ENCODE results near the gene KRT3.
"Not testable (repeated sequence)": the region's sequence is repeated elsewhere in the genome, so short reads cannot be mapped to it uniquely, and the experiment has no call there.

The KRT3 gene

DNA sequence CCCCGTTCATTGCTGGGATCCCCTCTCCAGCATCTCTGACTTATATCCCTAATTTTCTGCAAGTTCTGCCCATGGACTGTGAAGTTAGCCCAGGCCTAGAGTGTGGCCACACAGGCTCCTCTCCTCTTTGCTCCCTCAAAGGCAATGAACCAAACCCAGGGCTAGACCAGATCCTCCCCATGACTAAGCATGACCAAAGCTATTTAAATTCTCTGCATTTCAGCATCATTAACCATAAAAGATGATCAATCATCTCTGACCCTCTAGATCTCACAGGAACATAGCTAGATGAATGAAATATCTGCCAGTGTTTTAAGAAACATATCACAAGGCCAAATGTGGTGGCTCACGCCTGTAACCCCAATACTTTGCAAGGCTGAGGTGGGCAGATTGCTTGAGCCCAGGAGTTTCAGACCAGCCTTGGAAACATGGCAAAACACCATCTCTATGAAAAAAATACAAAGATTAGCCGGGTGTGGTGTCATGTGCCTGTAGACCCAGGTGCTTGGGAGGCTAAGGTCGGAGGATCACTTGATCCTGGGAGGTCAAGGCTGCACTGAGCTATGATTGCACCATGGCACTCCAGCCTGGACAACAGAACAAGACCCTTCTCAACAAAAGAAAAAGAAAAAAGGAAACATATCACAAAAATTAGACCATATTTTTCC is 2.2 kb upstream of the KRT3 start:
- Histone ChIP-seq H3K9ac (ENCODE audit: low read length in 5 of 5) (no peak overlapping the region), H3K4me3 (ENCODE audit: low read depth in 1 of 5, low read length in 5 of 5) (no peak overlapping the region), H3K9me3 (ENCODE audit: control insufficient read depth in 5 of 5, low read length in 5 of 5) (no peaks in the 10 kb centered on the region), H3K27me3 (ENCODE audit: control insufficient read depth in 5 of 5, insufficient read depth in 4 of 5, low read length in 5 of 5) (peaks cover 0 to 6% (median 0%) of the 10 kb centered on the region in 5 donors), H3K4me1 (ENCODE audit: control insufficient read depth in 5 of 5, insufficient read depth in 5 of 5, low read length in 5 of 5) (no peaks in the 10 kb centered on the region), H3K27ac (ENCODE audit: low read depth, low read length) (no peak overlapping the region), H3K36me3 (ENCODE audit: control insufficient read depth in 5 of 5, insufficient read depth in 5 of 5, low read length in 5 of 5) (no peaks in the 10 kb centered on the region)

DNA sequence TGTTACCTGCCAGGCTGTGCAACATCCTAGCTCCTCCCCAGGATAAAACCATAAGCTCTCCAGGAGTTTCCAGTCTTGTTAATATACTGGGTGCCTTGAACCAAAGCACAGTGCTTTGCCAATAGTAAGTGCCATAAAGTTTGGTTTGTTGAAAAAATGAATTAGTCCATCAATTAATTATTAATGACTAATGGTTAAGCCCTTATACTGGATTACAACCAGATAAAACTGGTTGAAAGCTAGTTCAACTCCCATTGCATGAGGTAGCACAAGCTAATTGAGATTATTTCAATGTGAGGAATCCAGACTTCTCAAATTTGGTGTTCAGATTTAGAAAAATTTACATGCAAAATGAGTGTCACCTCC is 1.6 kb upstream of the KRT3 start:
- Histone ChIP-seq H3K4me3 (ENCODE audit: low read depth in 1 of 5, low read length in 5 of 5) (no peak overlapping the region), H3K9ac (ENCODE audit: low read length in 5 of 5) (no peak overlapping the region), H3K9me3 (ENCODE audit: control insufficient read depth in 5 of 5, low read length in 5 of 5) (no peaks in the 10 kb centered on the region), H3K4me1 (ENCODE audit: control insufficient read depth in 5 of 5, insufficient read depth in 5 of 5, low read length in 5 of 5) (no peaks in the 10 kb centered on the region), H3K36me3 (ENCODE audit: control insufficient read depth in 5 of 5, insufficient read depth in 5 of 5, low read length in 5 of 5) (no peaks in the 10 kb centered on the region), H3K27ac (ENCODE audit: low read depth, low read length) (no peak overlapping the region), H3K27me3 (ENCODE audit: control insufficient read depth in 5 of 5, insufficient read depth in 4 of 5, low read length in 5 of 5) (peaks cover 0 to 7% (median 0%) of the 10 kb centered on the region in 5 donors)

DNA sequence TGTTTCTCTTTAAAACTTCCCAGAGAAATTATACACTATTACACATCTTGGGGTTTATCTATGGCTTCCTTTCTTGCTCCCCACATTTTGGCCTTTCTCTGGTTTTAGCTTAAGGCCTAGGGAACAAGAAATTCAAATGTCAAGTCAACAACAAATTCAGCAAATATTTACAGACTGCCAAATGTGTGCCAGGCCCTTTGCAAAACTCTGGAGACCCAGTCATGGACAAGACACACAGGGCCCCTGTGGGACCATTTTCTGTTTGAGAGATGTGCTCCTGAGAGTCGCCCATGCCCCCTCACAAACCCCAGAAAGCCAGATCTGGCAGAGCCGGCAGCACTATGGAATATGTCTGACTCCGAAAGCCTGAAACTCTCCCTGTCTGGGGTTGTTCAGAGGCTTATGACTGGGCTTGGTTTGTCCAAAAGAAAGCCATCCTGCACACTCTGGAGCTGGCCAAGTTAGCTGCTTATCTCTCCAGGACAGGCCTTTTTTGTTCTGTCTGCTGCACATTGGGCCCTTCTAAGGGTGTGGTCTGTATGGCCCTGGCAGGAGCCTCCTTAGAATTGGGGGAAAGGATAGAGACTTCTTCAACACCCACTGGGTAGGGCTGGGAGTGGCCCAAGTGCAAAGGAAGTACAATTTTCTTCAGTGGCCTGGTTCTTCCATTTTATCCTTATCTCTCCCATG is 1.1 kb upstream of the KRT3 start:
- H3K27ac ChIP-seq (ENCODE audit: low read depth, low read length) = no peak overlapping the region
- H3K36me3 ChIP-seq (ENCODE audit: control insufficient read depth in 5 of 5, insufficient read depth in 5 of 5, low read length in 5 of 5) = no peaks in the 10 kb centered on the region
- no peak overlapping the region for H3K9ac ChIP-seq (ENCODE audit: low read length in 5 of 5)
- H3K9me3 ChIP-seq (ENCODE audit: control insufficient read depth in 5 of 5, low read length in 5 of 5) = no peaks in the 10 kb centered on the region
- peaks cover 0 to 9% (median 1%) of the 10 kb centered on the region in 5 donors for H3K27me3 ChIP-seq (ENCODE audit: control insufficient read depth in 5 of 5, insufficient read depth in 4 of 5, low read length in 5 of 5)
- H3K4me3 ChIP-seq (ENCODE audit: low read depth in 1 of 5, low read length in 5 of 5) = no peak overlapping the region
- H3K4me1 ChIP-seq (ENCODE audit: control insufficient read depth in 5 of 5, insufficient read depth in 5 of 5, low read length in 5 of 5) = no peaks in the 10 kb centered on the region

DNA sequence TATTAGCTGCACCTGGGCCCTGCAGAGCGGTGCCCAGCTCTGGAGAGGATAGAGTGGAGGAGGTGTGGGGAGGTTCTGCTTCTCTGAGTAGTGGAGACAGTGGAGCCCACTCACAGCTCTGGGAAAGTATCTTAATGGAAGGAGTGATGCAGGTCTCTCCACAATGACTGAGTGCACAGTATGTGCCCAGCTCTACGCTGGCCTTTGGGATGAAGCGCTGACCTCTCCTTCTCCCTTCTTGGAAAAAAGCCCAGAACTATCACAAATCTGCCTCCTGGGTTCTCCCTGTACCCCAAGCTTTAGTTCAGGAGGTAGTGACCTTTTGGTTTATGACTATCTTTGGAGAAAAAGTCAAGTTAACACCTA is 495 bp upstream of the KRT3 start:
- Histone ChIP-seq H3K4me3 (ENCODE audit: low read depth in 1 of 5, low read length in 5 of 5) (no peak overlapping the region), H3K9ac (ENCODE audit: low read length in 5 of 5) (no peak overlapping the region), H3K27ac (ENCODE audit: low read depth, low read length) (no peak overlapping the region), H3K9me3 (ENCODE audit: control insufficient read depth in 5 of 5, low read length in 5 of 5) (no peaks in the 10 kb centered on the region), H3K4me1 (ENCODE audit: control insufficient read depth in 5 of 5, insufficient read depth in 5 of 5, low read length in 5 of 5) (no peaks in the 10 kb centered on the region), H3K27me3 (ENCODE audit: control insufficient read depth in 5 of 5, insufficient read depth in 4 of 5, low read length in 5 of 5) (peaks cover under 1 to 14% (median 5%) of the 10 kb centered on the region in 5 donors), H3K36me3 (ENCODE audit: control insufficient read depth in 5 of 5, insufficient read depth in 5 of 5, low read length in 5 of 5) (no peaks in the 10 kb centered on the region)

DNA sequence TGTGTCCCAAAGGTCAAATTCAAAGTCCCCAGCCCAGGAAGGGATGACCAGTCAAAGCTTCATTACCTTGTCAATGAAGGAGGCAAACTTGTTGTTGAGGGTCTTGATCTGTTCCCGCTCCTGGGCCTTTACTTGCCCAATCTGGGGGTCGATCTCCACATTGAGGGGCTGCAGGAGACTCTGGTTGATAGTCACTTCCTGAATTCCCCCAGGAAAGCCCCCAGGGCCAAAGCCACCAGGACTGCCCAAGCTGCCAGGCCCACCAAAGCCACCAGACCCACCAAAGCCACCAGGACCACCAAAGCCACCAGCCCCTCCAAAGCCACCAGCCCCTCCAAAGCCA is 614 bp downstream of the KRT3 start:
- not testable (repeated sequence) for H3K27ac ChIP-seq (ENCODE audit: low read depth, low read length); H3K4me1 ChIP-seq (ENCODE audit: control insufficient read depth in 5 of 5, insufficient read depth in 5 of 5, low read length in 5 of 5); H3K36me3 ChIP-seq (ENCODE audit: control insufficient read depth in 5 of 5, insufficient read depth in 5 of 5, low read length in 5 of 5); H3K9ac ChIP-seq (ENCODE audit: low read length in 5 of 5); H3K9me3 ChIP-seq (ENCODE audit: control insufficient read depth in 5 of 5, low read length in 5 of 5); H3K4me3 ChIP-seq (ENCODE audit: low read depth in 1 of 5, low read length in 5 of 5)
- H3K27me3 ChIP-seq (ENCODE audit: control insufficient read depth in 5 of 5, insufficient read depth in 4 of 5, low read length in 5 of 5) = peaks cover 12 to 24% (median 14%) of the 10 kb centered on the region in 5 donors

DNA sequence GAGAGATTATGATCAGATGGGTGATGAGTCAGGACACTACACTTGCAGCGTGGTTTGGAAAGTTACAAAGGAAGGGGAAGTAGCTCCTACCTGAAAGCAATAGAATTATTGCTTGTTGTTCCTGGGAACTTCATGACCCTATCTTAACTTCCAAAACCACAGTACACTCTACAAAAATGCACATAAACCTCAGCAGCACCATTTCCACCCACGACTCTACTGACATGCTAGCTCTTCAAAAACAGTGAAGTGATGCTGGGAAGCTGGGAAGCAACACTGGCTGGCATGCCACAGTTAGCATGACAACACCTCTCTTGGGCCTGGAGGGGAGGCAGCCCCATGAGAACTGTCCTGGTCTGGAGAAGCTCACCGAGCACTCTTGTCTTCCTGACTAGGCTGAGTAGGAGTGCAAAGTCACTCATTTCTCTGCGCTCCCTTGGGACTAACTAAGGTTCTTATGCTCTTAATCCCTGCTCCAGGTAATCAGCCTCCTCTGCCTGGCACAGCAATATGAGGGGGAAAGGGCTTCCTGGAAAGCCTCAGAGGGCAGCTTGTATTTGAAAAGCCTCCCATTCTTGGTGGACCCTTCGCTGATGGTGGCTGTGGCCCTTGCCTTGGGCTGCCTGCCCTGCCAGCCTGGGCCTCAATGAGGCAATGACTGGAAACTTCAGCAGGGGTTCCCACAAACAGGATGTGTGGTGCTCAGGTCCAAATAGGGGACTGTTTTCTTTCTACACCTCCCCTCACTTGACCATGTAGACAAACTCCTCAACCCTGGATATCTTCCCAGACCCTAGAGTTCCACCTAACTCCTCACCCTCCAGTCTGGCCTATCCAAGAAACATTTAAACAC is 1.2 kb downstream of the KRT3 start:
- Histone ChIP-seq H3K36me3 (ENCODE audit: control insufficient read depth in 5 of 5, insufficient read depth in 5 of 5, low read length in 5 of 5) (no peaks in the 10 kb centered on the region), H3K9me3 (ENCODE audit: control insufficient read depth in 5 of 5, low read length in 5 of 5) (no peaks in the 10 kb centered on the region), H3K4me3 (ENCODE audit: low read depth in 1 of 5, low read length in 5 of 5) (no peak overlapping the region), H3K27ac (ENCODE audit: low read depth, low read length) (no peak overlapping the region), H3K9ac (ENCODE audit: low read length in 5 of 5) (no peak overlapping the region), H3K4me1 (ENCODE audit: control insufficient read depth in 5 of 5, insufficient read depth in 5 of 5, low read length in 5 of 5) (peaks cover 0 to 7% (median 0%) of the 10 kb centered on the region in 5 donors), H3K27me3 (ENCODE audit: control insufficient read depth in 5 of 5, insufficient read depth in 4 of 5, low read length in 5 of 5) (peaks cover 14 to 30% (median 19%) of the 10 kb centered on the region in 5 donors)

DNA sequence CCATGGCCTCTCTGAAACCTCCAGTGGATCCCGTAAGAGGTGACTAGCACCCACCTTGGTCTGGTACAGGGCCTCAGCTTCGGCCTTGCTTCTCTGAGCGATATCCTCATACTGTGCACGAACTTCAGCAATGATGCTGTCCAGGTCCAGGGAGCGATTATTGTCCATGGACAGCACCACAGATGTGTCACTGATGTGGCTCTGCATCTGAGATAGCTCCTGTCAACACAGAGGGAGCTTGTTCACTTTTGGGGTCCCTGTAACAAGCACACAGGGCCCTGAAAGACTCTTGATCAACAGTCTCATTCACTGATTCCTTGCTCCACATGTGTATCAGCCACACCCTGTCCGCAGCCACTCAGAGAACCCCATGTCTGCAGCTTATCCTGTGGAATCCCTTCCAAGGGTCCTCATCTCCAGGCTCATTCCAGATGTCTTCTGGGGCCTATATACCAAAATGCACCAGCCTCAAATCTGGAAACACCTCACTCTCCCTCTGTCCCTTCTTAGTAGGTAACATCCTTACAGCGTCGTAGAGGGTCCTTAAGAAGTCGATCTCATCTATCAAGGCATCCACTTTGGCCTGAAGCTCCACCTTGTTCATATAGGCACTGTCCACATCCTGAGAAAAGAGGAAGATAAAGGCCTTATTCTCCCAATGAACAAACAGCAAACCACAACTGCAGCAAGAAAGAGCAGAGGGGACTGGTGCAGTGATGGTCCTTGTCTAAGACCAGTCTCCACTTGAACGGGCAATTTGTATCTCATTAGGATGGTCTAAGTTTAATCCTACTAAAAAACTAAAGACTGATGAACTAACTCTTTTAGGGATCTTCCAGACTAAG is 3.5 kb downstream of the KRT3 start:
- no peak overlapping the region for H3K27ac ChIP-seq (ENCODE audit: low read depth, low read length)
- no peak overlapping the region for H3K9ac ChIP-seq (ENCODE audit: low read length in 5 of 5)
- no peaks in the 10 kb centered on the region for H3K36me3 ChIP-seq (ENCODE audit: control insufficient read depth in 5 of 5, insufficient read depth in 5 of 5, low read length in 5 of 5)
- peaks cover 14 to 39% (median 29%) of the 10 kb centered on the region in 5 donors for H3K27me3 ChIP-seq (ENCODE audit: control insufficient read depth in 5 of 5, insufficient read depth in 4 of 5, low read length in 5 of 5)
- H3K9me3 ChIP-seq (ENCODE audit: control insufficient read depth in 5 of 5, low read length in 5 of 5) = no peaks in the 10 kb centered on the region
- H3K4me1 ChIP-seq (ENCODE audit: control insufficient read depth in 5 of 5, insufficient read depth in 5 of 5, low read length in 5 of 5) = peaks cover 0 to 7% (median 0%) of the 10 kb centered on the region in 5 donors
- H3K4me3 ChIP-seq (ENCODE audit: low read depth in 1 of 5, low read length in 5 of 5) = no peak overlapping the region

DNA sequence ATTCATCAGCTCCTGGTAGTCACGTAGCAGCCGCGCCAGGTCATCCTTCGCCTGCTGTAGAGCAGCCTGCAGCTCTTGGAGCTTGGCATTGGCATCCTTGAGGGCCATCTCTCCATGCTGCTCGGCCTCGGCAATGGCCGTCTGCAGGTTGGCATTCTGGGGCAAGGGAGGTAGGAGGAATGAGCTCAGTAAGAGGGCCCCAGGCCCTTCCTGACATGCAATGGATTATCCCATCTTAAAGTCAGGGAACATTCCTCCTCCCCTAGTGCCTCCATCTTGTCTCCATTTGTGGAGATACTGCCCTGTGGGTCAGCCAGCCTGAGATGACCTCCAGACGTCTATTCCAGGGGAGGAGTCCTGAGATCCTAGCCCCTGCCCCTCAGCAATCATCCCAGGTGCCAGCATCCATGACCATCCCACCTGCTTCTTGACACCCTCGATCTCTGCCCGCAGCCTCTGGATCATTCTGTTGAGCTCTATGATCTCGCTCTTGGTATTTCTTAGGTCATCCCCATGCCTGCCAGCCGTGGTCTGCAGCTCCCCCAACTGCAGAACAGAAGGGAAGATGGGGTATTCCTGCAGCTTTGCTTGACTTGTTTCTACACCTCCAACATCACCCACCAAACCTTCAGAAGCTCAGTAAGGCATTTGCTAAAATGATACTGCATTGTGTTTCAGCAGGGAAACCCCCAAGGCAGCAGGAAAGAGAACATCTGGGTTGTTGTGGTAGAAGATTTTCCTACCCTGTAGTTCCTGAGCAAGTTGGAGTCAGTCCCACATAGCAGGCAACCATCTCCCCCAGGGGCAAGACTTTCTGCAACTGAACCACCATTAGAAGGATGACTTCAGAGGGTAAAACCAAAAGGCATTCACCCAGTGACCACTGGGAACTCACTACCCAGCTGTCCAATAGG is 4.4 kb downstream of the KRT3 start:
- peaks cover 0 to 7% (median 0%) of the 10 kb centered on the region in 5 donors for H3K4me1 ChIP-seq (ENCODE audit: control insufficient read depth in 5 of 5, insufficient read depth in 5 of 5, low read length in 5 of 5)
- peaks cover 14 to 39% (median 29%) of the 10 kb centered on the region in 5 donors for H3K27me3 ChIP-seq (ENCODE audit: control insufficient read depth in 5 of 5, insufficient read depth in 4 of 5, low read length in 5 of 5)
- H3K36me3 ChIP-seq (ENCODE audit: control insufficient read depth in 5 of 5, insufficient read depth in 5 of 5, low read length in 5 of 5) = no peaks in the 10 kb centered on the region
- H3K27ac ChIP-seq (ENCODE audit: low read depth, low read length) = no peak overlapping the region
- no peaks in the 10 kb centered on the region for H3K9me3 ChIP-seq (ENCODE audit: control insufficient read depth in 5 of 5, low read length in 5 of 5)
- no peak overlapping the region for H3K9ac ChIP-seq (ENCODE audit: low read length in 5 of 5)
- no peak overlapping the region for H3K4me3 ChIP-seq (ENCODE audit: low read depth in 1 of 5, low read length in 5 of 5)

Measured in subcutaneous abdominal adipose tissue (tissue), 5 donors.